Urinary bladder (tissue), 4 donors: ENCODE results near the gene RPL7A. TPM values are rescaled to one million over a fixed set of nuclear protein-coding genes. Genes with fewer than 3 reads are reported as not detected.

Experiments used
- DNase-seq: peaks from one replicate; pipeline ENCODE4 v3.0.0-alpha.2; 2015; ENCODE audit errors: extremely low spot score
- H3K27ac ChIP-seq: one replicate; pipeline ENCODE4 v1.5.1; 2013; ENCODE audit warnings: low read depth, mild to moderate bottlenecking, moderate library complexity
- H3K36me3 ChIP-seq: one replicate; pipeline ENCODE4 v1.6.1; 2013; ENCODE audit warnings: mild to moderate bottlenecking, moderate library complexity; ENCODE audit not compliant: insufficient read depth
- H3K4me1 ChIP-seq: one replicate; pipeline ENCODE4 v1.6.1; 2013; ENCODE audit warnings: mild to moderate bottlenecking, moderate library complexity; ENCODE audit not compliant: insufficient read depth
- H3K4me3 ChIP-seq: one replicate; pipeline ENCODE4 v1.5.1; 2013; ENCODE audit warnings: low read depth, low read length
- WGBS: extraction: QIAGEN DNeasy Blood & Tissue Kit; methylation state at CpG from one replicate; pipeline ENCODE4 v1.1.7; 2013; 5-methylcytosine and 5-hydroxymethylcytosine counted together
- polyA plus RNA-seq: library from polyadenylated mRNA; stranded (reverse); fragments of 200-250 nt; gene quantifications from one replicate; pipeline ENCODE4 v1.2.3, GENCODE V29; 2013
- total RNA-seq: library from RNA; depleted of rRNA; stranded (reverse); fragments of >200 nt; gene quantifications from one replicate; pipeline ENCODE4 v1.2.3, GENCODE V29; 2014
- donor health status: healthy with polysubstance abuse.
- donor health status: healthy.

RPL7A gene
- total and polyA plus RNA-seq, 2 donors: 1,153 to 2,769 TPM

DNA sequence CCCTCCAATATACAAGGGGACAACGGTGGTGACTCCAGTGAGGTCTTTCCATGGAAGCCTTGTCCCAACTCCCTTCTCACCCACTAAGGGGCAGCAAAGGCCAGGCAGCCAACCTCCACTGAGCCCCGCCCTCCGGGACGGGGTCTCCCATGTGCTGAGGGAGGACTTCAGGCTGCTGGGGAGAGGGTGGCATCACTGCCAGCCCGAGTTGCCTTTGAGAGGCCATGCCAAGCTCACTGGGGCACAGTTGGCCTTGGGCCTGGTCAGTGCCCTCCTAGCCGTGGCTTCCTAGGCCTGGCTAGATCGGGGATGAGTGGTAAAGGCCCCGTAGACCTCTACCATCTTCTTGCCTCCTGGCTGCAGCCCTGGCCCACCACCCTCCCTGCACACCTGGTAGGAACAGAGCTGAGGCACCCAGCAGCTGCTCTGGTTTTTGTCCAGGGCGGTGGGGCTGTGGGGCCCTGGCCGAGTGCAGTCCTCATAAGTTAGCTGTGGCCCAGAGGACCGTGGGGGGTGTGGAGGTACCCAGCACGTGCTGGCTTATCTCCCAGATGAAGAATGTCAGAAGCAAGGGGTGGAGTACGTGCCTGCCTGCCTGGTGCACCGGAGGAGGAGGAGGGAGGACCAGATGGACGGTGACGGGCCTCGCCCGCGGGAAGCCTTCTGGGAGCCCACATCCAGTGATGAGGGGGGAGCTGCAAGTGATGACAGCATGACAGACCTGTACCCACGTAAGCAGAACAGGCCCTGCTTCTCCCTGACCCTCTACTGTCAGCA is 11.6 kb downstream of the RPL7A start:
- Histone ChIP-seq H3K36me3 (no peaks in the 10 kb centered on the region), H3K27ac (no peak overlapping the region), H3K4me1 (no peaks in the 10 kb centered on the region), H3K4me3 (no peak overlapping the region)
- 54% methylated on average over 20 of the region's 20 CpGs for WGBS
- no peak for DNase-seq

DNA sequence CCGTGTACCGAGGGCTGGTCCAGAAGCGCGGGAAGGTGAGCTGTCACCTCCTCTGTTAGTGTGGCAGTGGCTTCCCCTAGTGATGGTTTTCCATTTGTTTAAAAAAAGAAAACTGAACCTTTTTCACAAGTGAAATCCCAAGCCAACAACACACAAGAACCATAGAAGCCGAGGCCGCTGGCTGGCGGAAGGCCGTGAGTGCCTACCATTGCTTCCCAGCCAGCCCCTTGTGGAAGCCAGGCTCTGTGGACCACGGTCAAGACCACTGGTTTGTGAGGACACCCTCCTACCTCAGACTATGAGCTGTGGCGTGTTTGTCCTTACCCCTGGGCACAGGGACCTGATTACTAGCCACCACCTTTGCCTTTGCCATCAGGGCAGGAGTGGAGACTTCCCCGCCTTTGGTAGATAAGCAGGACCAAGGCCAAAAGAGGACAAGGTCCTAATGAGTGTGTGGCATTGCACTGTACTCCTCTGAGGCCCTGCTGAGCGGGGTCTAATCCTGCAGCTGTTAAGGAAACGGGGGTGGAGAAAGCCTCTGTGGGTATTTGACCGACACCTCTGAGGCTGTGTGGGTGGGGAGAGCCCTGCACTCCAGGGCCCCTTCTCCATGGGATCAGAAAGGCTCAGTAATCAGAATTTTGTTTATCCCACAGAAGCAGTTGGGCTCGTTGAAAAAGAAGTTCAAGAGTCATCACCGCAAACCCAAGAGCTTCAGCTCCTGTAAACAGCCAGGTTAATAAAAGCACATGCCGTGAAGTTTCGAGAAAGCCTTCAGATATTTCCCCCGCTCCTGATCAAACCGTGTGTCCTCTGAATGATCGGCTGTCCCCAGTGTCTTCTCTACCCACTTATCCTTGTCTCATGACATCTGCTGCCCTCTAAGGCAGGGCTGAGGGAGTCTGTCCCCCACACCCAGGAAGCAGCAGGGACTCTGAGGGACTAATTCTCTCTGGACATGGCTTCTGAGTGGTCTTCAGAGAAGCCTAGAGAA is 12.7 kb downstream of the RPL7A start:
- WGBS: 75% methylated on average over 21 of the region's 21 CpGs
- no peak for DNase-seq
- H3K4me3 ChIP-seq: no peak overlapping the region
- no peak overlapping the region for H3K27ac ChIP-seq
- H3K4me1 ChIP-seq: no peaks in the 10 kb centered on the region
- H3K36me3 ChIP-seq: no peaks in the 10 kb centered on the region

DNA sequence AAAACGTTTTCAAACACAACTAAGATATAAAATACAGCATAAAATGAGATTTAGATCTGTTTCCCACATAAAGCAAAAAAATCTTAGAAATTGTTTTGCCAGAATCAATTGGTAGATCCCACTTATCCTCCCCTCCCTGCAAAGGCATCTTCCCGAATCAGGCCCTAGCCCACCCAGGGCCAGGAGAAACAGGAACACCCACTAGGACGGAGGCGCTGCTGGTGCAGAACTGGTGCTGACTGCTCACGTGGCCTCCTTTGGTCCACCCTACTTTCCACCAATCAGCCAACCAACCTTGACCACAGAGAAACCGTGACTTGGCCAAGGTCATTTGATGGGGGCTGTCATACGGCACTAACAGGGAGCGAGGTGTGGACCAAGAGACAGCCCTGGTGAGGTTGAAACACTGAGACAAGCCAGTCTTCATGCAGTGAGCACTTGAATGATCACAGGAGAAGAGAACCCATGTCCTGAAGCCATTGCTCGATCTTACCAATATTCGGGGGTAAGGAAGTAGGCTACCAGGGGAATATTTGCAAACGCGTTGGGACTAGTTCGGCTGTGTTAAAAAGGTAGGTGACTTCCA is 13.6 kb downstream of the RPL7A start:
- Histone ChIP-seq H3K4me3 (no peak overlapping the region), H3K4me1 (no peaks in the 10 kb centered on the region), H3K36me3 (peaks cover 2% of the 10 kb centered on the region), H3K27ac (no peak overlapping the region)
- DNase-seq: no peak
- WGBS: 80% methylated on average over 13 of the region's 13 CpGs

DNA sequence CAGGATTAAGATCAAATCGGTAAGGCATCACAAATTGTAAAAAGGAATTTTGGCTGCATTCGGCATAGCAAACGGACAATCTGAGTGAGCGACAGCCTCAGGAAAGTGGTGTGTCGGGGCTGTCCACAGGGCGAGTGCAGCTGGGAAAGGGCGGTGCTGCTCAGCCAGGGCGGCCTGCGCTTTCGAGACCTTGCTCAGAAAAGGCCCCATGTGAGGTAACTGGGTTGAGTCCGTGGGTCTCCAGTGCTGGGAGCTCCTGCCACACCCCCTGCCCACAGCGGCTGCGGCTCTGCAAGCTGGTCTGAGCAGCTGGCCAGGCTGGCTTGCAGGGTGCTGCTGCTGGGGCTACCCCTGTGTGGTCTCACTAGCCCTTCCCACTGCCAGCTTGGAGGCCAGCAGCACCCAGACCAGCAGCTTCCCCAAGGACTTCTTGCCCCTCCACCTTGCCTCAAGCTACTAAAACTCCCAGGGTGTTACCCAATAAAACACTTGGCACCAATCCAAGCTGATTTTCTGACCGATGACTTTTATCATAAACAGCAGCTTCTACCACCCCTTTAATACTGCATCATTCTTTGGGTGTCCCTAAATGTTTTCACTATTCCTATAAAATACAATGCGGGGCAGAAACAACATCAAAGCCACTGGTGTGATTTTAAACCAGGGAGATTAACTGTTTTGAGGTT is 14.5 kb downstream of the RPL7A start:
- H3K36me3 ChIP-seq: peaks cover 2% of the 10 kb centered on the region
- H3K4me3 ChIP-seq: no peak overlapping the region
- DNase-seq: no peak
- WGBS: 83% methylated on average over 15 of the region's 15 CpGs
- no peaks in the 10 kb centered on the region for H3K4me1 ChIP-seq
- H3K27ac ChIP-seq: no peak overlapping the region

DNA sequence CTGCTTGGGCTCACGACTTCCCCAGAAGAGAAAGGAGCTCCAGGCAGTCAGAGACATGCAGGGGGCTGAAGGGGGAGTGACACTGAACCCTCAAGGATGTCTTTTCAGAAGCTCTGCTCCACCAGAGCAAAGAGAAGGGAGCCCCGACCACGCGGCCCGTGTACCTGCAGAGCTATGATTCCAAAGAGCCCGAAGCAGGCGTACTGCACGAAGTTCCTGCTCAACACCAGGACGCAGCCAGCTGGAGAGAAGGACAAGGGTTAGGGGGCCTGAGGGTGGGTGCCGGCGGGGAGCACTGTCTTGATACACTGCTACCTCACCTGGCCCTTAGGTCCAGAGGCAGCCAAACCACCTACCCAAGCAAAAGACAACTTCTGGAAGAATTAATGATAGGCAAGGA is 18.4 kb downstream of the RPL7A start:
- H3K4me1 ChIP-seq: no peaks in the 10 kb centered on the region
- 90% methylated on average over 11 of the region's 11 CpGs for WGBS
- no peak for DNase-seq
- H3K36me3 ChIP-seq: peaks cover 2% of the 10 kb centered on the region
- H3K27ac ChIP-seq: no peak overlapping the region
- no peak overlapping the region for H3K4me3 ChIP-seq

DNA sequence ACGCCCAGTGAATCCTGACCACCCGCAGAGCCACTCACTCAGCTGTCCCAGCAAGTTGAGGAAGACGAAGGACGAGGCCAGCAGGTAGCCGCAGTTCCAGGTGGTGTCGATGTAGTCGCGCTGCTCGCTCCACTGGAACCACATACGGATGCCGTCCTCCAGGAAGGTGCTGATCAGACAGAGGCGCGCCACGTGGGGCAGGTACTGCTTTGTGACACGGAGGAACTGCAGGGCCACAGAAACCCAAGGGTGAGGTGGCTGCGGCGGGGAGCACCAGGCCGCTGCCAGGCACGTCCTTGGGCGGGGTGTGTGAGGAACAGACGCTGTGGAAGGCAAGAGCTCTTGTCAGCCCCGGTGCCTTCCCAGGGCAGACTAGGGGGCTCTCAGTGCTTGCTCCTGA is 19.2 kb downstream of the RPL7A start:
- no peak overlapping the region for H3K27ac ChIP-seq
- 91% methylated on average over 22 of the region's 22 CpGs for WGBS
- H3K4me3 ChIP-seq: no peak overlapping the region
- DNase-seq: no peak
- H3K36me3 ChIP-seq: peaks cover 2% of the 10 kb centered on the region
- H3K4me1 ChIP-seq: no peaks in the 10 kb centered on the region

DNA sequence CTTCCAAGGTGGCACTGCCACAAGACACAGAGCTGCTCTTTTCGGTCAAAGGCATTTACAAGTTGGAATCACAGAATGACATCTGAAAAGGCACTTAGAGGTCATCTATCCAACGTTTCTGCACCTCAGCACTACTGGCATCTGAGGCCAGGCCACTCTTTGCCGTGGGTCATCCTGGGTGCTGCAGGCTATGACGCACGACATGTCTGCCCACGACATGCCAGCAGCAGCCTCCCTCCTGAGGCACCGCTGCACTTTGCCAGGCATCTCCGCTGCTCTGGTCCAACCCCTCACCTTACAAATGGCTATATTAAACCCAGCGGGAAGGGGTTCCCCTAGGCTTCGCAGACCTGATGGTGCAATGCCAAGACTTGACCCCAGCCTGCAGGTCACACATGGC is 19.8 kb downstream of the RPL7A start:
- no peak overlapping the region for H3K4me3 ChIP-seq
- 84% methylated on average over 10 of the region's 10 CpGs for WGBS
- peaks cover 2% of the 10 kb centered on the region for H3K36me3 ChIP-seq
- H3K4me1 ChIP-seq: no peaks in the 10 kb centered on the region
- DNase-seq: no peak
- no peak overlapping the region for H3K27ac ChIP-seq

DNA sequence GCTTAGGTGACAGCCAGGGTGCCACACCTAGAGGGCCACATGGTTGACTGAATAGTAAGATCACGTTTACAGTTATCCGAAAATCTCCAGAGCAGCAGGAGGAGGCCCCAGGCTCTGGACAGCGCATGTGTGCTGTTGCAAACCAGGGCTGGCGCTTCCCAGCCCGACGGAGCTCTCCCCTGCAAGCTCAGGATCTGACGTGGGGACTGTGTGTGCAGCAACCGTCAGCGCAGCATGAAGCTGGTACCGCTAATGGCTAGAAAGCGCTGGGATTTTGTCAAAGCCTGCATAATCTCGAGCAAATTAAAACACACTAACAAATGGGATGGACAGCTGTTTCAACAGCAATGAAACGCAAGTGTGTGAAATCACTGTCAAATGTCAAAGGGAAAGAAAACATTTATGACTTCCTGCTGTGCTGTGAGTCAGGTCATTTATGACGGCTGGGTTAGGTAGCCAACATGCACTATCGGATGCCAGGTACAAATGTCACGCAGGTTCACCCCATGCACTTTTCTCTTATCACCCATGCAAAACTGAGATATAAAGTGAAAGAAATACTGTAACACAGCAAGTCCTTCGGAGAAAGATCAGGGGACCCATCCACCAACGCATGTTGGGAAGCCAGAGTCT is 20.3 kb downstream of the RPL7A start:
- no peak for DNase-seq
- WGBS: 57% methylated on average over 18 of the region's 18 CpGs
- Histone ChIP-seq H3K4me3 (no peak overlapping the region), H3K4me1 (no peaks in the 10 kb centered on the region), H3K36me3 (peaks cover 2% of the 10 kb centered on the region), H3K27ac (no peak overlapping the region)

DNA sequence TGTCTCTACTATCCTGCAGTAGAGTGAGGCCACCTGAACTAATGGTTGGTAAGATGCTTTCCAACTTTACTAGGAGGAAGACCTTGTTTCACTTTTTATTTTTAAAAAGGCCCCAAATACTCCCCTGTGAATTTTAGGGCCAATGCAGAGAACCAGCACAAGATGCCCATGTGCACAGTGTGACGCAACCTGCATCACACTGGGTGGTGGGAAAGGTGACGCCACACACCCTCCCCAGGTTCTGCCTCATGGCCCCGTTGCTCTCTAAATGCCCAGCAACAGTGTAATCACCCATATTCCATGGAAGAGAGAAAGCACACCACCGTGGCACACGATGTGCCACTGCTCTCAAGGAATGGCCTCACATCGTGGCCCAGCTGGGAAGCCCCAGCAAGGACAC is 21.4 kb downstream of the RPL7A start:
- no peak overlapping the region for H3K27ac ChIP-seq
- no peak for DNase-seq

DNA sequence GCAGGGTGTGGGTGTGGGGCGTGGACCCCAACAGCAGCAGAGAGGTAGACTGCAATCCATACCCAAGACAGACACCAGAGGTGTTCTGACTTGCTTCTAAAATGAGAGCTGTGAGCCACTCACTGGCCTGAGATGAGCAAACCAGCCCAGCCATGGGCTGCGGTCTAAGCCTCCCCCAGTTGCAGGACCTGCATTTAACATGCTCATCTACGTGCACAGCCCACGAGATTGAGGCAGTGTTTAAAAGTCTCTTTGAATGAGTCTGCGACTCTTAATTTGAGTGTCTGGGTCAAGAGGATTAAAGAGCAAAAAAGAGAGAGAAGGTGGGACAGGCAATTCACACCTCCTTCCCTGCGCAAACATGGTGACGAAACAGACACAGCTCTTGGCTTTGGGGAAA is 21.9 kb downstream of the RPL7A start:
- Histone ChIP-seq H3K36me3 (peaks cover 2% of the 10 kb centered on the region), H3K4me3 (no peak overlapping the region), H3K4me1 (no peaks in the 10 kb centered on the region), H3K27ac (no peak overlapping the region)
- WGBS: 78% methylated on average over 7 of the region's 7 CpGs
- DNase-seq: no peak

More for the DNA sequence above, 21.4 kb downstream of the RPL7A start:
- Histone ChIP-seq H3K4me1 (no peaks in the 10 kb centered on the region), H3K4me3 (no peak overlapping the region), H3K36me3 (peaks cover 2% of the 10 kb centered on the region)
- WGBS: 82% methylated on average over 6 of the region's 6 CpGs

DNA sequence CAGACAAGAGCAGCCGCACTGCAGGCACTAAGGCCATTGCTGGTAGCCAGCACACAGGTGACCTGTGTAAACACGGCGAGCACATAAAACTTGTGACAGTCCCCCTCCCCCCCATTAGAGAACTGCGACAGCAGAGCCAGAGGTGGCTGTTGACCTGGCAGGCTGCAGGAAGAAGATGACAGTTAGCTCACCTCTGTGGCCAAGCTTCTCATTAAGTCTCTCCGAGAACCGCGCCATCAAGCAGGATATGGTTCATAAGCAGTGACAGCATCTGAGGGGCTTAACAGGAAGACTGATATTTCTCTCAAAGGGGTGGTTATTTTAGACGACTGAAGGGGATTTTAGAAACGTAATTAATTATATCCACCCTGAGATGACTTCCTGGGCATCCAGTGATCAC is 22.7 kb downstream of the RPL7A start:
- Histone ChIP-seq H3K36me3 (peaks cover 2% of the 10 kb centered on the region), H3K4me3 (no peak overlapping the region), H3K4me1 (no peaks in the 10 kb centered on the region), H3K27ac (no peak overlapping the region)
- 58% methylated on average over 9 of the region's 9 CpGs for WGBS
- no peak for DNase-seq

DNA sequence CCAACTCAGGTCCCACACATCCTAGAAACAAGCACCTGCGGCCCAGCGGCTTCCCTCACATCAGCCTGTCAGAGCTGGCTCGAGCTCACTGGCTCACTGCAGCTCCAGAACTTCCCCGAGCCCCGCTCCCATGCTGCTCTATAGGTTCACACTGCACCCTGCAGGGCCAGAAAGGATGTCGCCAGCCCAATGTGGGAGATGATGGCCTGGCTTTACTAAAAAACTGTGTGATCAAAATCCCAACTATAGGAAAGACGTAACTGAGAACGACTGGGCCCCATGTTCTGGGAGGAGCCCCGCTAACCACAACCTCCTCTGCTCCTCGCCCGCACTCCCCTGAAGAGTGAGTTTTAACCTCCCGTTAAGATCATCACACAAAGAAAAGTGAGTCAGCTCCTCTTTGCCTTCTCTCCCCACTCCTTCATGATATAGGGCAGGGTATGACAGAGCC is 23.3 kb downstream of the RPL7A start:
- Histone ChIP-seq H3K27ac (no peak overlapping the region), H3K4me3 (no peak overlapping the region)
- 69% methylated on average over 12 of the region's 12 CpGs for WGBS

DNA sequence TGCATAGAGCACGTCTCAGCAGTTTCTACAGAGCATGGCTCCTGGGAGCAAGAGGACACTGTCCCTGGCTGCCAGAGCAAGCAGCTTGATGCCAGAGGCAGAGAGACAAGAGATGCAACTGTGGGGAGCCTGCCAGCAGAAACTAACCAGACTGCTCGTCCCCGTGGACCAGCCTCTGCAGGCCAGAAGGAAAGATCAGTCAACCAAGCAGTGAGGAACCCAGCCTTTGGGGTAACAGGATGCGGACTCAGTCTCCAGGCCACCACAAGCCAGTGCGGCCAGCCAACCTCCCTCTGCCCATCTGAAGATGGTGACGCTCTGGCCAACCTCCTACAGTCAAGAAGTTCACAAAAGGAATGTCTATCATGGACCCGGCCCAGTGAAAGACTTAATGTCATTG is 24.1 kb downstream of the RPL7A start:
- no peak overlapping the region for H3K27ac ChIP-seq
- no peak overlapping the region for H3K4me3 ChIP-seq
- no peaks in the 10 kb centered on the region for H3K36me3 ChIP-seq
- WGBS: 67% methylated on average over 7 of the region's 7 CpGs
- H3K4me1 ChIP-seq: peaks cover 3% of the 10 kb centered on the region
- no peak for DNase-seq

More for the DNA sequence above, 23.3 kb downstream of the RPL7A start:
- DNase-seq: no peak
- no peaks in the 10 kb centered on the region for H3K4me1 ChIP-seq
- H3K36me3 ChIP-seq: peaks cover under 1% of the 10 kb centered on the region
